Calu3 (cell line): Measurements from ENCODE around the gene DGKZ. TPM values are rescaled to one million over a fixed set of nuclear protein-coding genes. Genes with fewer than 3 reads are reported as not detected.

Experiments
- BruUV-seq: library from RNA; stranded (reverse); fragments of 400-500 nt; replicated peaks from 2 replicates; lab custom pipeline; 2021; lab: Mats Ljungman, UMichigan
- CTCF ChIA-PET: fragments of 300-600 bp; sonication (Branson Sonifier 250); formaldehyde crosslinking; loops from one replicate; lab custom pipeline; 2022; ENCODE audit warnings: antibody characterized with exemption; lab: Charles Lee
- DNase-seq: peaks from one replicate; pipeline ENCODE4 v3.0.0; 2022
- H3K27ac Mint-ChIP-seq: one replicate; pipeline ENCODE4 v1.8.0; 2022; ENCODE audit warnings: mixed read lengths; ENCODE audit not compliant: unreplicated experiment
- H3K27me3 Mint-ChIP-seq: one replicate; pipeline ENCODE4 v1.8.0; 2022; ENCODE audit warnings: mixed read lengths; ENCODE audit not compliant: unreplicated experiment
- H3K36me3 Mint-ChIP-seq: one replicate; pipeline ENCODE4 v1.8.0; 2022; ENCODE audit warnings: mild to moderate bottlenecking, moderate library complexity, mixed read lengths; ENCODE audit not compliant: insufficient read depth, unreplicated experiment
- H3K4me1 Mint-ChIP-seq: one replicate; pipeline ENCODE4 v1.8.0; 2022; ENCODE audit warnings: mild to moderate bottlenecking, low read depth, mixed read lengths; ENCODE audit not compliant: unreplicated experiment
- H3K4me3 Mint-ChIP-seq: one replicate; pipeline ENCODE4 v1.8.0; 2022; ENCODE audit warnings: mild to moderate bottlenecking, low read depth, moderate library complexity, mixed read lengths; ENCODE audit not compliant: unreplicated experiment
- H3K9me3 Mint-ChIP-seq: one replicate; pipeline ENCODE4 v1.8.0; 2022; ENCODE audit warnings: low read depth, mixed read lengths; ENCODE audit not compliant: unreplicated experiment
- intact Hi-C: fragments of 100-400 bp; cut with micrococcal nuclease; formaldehyde crosslinking; loops from one replicate; pipeline ENCODE4 v1.10.0; 2022; ENCODE audit not compliant: unreplicated experiment
- total RNA-seq: library from RNA; stranded (reverse); gene quantifications from 2 replicates; pipeline ENCODE4 v1.2.3, GENCODE V29; 2022
- TF ChIP-seq, protein P1 (sequence below): fragments of 200-600 bp; IDR thresholded peaks from one replicate; pipeline ENCODE4 v1.8.0; 2022; ENCODE audit warnings: antibody characterized with exemption; ENCODE audit not compliant: unreplicated experiment

The DGKZ gene
- total RNA-seq, 1 experiment from 2014 or later = 38.0 TPM

DNA sequence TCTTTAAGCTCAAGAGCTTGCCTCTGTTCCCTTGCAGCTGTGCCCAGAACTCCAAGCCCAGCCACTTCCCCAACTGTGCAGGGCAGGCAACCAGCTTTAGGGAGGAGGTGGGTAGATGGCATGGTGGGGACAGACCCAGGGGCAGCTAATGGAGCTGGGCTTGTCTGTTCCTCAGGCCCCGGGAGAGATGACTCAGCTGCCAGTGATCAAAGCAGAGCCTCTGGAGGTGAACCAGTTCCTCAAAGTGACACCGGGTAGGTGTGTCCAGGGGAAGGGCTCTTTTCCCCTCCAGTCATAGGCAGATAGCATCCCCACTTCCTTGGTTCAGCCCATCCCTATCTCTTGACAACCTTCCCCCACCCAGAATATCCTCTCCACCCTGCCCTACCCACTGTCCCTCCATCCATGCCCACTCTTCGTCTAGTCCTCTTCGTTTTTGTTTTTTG lies 37.4 kb upstream of the DGKZ start:
- CTCF ChIA-PET = interaction anchor here (0.6 to 2.7 kb wide), 12 partner anchors 9 to 273 kb away, joined by 3 to 12 read pairs (median 4); no protein-coding TSS in a partner anchor
- Mint-ChIP-seq H3K36me3 (peaks cover 4% of the 10 kb centered on the region), H3K27ac (no peak overlapping the region), H3K4me3 (no peak overlapping the region), H3K27me3 (peaks cover 14% of the 10 kb centered on the region), H3K9me3 (no peaks in the 10 kb centered on the region), H3K4me1 (peaks cover 15% of the 10 kb centered on the region)
- TF ChIP-seq, protein P1, sequence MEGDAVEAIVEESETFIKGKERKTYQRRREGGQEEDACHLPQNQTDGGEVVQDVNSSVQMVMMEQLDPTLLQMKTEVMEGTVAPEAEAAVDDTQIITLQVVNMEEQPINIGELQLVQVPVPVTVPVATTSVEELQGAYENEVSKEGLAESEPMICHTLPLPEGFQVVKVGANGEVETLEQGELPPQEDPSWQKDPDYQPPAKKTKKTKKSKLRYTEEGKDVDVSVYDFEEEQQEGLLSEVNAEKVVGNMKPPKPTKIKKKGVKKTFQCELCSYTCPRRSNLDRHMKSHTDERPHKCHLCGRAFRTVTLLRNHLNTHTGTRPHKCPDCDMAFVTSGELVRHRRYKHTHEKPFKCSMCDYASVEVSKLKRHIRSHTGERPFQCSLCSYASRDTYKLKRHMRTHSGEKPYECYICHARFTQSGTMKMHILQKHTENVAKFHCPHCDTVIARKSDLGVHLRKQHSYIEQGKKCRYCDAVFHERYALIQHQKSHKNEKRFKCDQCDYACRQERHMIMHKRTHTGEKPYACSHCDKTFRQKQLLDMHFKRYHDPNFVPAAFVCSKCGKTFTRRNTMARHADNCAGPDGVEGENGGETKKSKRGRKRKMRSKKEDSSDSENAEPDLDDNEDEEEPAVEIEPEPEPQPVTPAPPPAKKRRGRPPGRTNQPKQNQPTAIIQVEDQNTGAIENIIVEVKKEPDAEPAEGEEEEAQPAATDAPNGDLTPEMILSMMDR = no peak
- peak; percentile 36 for DNase-seq
- intact Hi-C loops = loop anchor here (2.0 kb wide), 1 partner anchor 63 kb away; no protein-coding TSS in a partner anchor
- BruUV-seq = no TSS peak

- H3K4me1 Mint-ChIP-seq = peaks cover 20% of the 10 kb centered on the region
- intact Hi-C loops = no loop called here
- TF ChIP-seq, protein P1 = peak; percentile 83
- CTCF ChIA-PET = interaction anchor here (0.6 to 3.2 kb wide), 7 partner anchors 8 to 186 kb away, joined by 3 to 13 read pairs (median 3); no protein-coding TSS in a partner anchor
- no peaks in the 10 kb centered on the region for H3K9me3 Mint-ChIP-seq
- DNase-seq = peak; percentile 78
- H3K27me3 Mint-ChIP-seq = peaks cover 30% of the 10 kb centered on the region
- no peak overlapping the region for H3K27ac Mint-ChIP-seq
- H3K36me3 Mint-ChIP-seq = peaks cover 10% of the 10 kb centered on the region
- H3K4me3 Mint-ChIP-seq = peak overlapping the region; percentile 13
- BruUV-seq = no TSS peak
Measured at GRCh38 chr11:46315033-46315738, 32.1 kb upstream of the DGKZ start.

DNA sequence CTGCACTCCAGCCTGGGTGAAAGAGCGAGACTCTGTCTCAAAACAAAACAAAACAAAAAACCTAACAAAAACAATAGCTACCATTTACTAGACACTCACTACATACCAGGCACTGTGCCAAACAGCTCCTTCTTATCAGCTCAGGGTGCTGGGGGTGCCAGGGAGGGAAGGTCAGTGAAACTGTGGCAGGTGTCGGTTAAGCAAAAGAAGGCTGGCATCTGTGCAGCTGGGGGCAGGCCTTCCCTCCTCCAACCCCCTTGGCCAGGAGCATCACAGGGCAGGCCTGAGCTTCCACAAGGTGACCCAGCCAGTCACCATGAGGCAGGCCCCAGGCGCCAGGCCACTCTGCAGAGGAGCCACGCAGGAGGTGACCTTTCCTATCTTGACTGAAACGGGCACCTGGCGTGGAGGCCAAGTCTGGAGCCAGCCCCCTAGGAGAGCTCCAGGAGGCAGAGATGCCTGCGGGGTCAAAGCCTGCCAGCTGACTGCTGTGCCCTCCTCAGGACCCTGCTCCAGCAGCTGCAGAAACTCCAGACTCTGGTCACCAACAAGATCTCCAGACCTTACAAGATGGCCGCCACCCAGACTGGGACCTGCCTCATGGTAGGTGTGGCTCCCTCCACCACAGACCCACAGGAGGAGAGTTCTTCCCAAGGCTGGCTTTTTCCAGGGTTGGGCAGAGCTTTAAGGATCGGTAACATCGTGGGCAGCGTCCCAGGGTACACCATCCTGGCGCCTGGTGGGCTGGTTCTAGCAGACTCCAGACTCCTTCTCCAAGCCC lies 31.3 kb upstream of the DGKZ start:
- H3K9me3 Mint-ChIP-seq = no peaks in the 10 kb centered on the region
- CTCF ChIA-PET = interaction anchor here (0.5 to 3.2 kb wide), 7 partner anchors 9 to 187 kb away, joined by 3 to 13 read pairs (median 3); no protein-coding TSS in a partner anchor
- H3K4me3 Mint-ChIP-seq = no peak overlapping the region
- TF ChIP-seq, protein P1 = no peak
- H3K27ac Mint-ChIP-seq = no peak overlapping the region
- peak; percentile 57 for DNase-seq
- intact Hi-C loops = no loop called here
- peaks cover 30% of the 10 kb centered on the region for H3K27me3 Mint-ChIP-seq
- H3K4me1 Mint-ChIP-seq = peaks cover 16% of the 10 kb centered on the region
- peaks cover 10% of the 10 kb centered on the region for H3K36me3 Mint-ChIP-seq
- BruUV-seq = no TSS peak

DNA sequence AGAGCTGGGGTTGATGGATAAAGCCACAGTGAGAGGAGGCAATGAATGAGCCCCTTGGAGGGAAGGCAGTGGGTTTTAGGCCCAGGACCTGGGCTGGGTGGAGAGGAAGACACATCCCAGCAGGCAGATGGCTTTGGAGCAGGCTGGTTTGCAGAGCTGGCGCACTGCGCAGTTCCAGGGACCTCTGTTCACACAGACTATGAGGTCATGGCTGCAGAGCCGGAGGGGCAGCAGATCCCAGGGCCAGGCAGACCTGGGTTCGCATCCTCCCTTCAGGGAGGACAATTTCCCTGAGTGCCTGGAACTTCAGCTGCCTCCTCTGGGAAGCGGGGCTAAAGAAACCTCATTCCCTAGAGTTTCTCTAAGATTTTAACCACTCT lies 28.2 kb upstream of the DGKZ start:
- Mint-ChIP-seq H3K36me3 (peaks cover 7% of the 10 kb centered on the region), H3K4me1 (peaks cover 16% of the 10 kb centered on the region), H3K4me3 (no peak overlapping the region), H3K9me3 (no peaks in the 10 kb centered on the region), H3K27ac (no peak overlapping the region), H3K27me3 (peaks cover 17% of the 10 kb centered on the region)
- no peak for DNase-seq
- CTCF ChIA-PET = interaction anchor here (0.8 kb wide), 1 partner anchor 9 kb away, joined by 4 read pairs; no protein-coding TSS in a partner anchor
- TF ChIP-seq, protein P1 = no peak
- intact Hi-C loops = no loop called here
- no TSS peak for BruUV-seq
